HG02943 (cell line): Measurements from ENCODE around the gene FAM20A.
"Not testable (repeated sequence)": the region's sequence is repeated elsewhere in the genome, so short reads cannot be mapped to it uniquely, and the experiment has no call there.

Experiments used
- ATAC-seq: cut with Tn5 transposase; IDR thresholded peaks from one replicate; pipeline ENCODE4 v1.9.1; 2021; ENCODE audit warnings: mild to moderate bottlenecking, low read depth, moderate library complexity; ENCODE audit not compliant: unreplicated experiment

Gene FAM20A

DNA sequence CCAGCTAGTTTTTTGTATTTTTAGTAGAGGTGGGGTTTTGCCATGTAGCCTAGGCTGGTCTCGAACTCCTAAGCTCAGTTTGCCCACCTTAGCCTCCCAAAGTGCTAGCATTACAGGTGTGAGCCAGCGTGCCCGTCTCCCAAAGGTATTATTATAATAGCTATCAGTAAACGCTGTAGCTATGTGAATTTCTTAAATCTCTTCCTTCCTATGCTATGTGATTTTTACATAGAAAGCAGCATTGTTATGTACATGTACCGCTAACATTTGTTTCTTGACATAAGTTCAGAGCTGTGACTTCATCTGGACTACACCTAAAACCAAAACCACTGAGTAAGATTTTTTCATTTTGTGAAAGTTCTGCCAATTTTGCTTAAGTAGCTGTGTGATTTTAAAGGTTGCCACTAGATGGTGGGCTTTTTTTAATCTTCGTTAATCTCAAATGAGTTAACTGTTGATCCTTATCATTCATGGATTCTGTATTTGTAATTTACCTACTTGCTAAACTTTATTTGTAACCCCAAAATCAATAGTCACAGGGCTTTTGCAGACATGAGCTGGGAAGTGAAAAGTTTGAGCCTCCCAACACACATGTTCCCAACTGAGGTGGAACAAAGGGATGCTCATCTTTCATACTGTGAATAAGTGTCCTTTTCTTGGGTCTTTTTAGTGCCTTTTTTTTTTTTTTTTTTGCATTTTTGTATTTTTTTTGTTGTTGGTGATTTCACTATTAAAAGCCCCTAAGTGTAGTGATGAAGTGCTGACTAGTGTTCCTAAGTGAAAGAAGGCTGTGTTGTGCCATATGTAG, 67.1 kb downstream of the FAM20A start:
- no peak for ATAC-seq

DNA sequence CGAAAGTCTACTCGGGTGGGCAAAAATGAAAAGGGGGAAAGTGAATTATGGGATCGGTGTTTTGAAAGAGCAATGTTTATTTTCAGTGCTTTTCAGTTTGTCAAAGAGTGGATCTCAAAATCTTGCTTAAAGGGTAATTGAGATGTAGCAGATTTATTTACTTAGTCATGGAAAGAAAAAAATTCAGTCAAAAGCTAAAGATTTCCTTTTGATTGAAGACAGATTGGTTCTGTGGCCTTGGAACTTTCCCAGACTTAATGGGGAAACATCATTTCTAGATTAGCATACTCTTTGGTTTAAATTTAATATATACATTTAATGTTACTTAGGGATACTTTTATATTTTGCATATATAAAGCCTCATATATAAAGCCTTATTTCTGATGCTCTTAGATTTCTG, 68.3 kb downstream of the FAM20A start:
- ATAC-seq: no peak

DNA sequence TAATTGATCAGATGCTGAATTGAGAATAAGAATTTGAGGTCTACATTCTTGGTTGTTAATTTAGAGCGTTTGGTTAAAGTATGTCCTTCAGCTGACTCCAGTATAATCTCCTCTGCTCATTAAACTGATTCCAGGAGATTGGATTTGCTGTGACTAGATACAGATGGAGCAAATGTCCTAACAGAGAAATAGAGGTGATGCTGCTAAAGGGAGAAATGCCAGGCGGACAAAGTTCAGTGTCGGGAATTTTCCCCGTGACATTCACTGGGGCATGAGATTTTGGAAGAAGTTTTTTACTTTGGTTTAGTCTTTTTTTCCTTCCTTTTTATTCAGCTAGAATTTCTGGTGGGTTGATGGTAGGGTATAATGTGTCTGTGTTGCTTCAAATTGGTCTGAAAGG, 69.9 kb downstream of the FAM20A start:
- ATAC-seq: no peak

DNA sequence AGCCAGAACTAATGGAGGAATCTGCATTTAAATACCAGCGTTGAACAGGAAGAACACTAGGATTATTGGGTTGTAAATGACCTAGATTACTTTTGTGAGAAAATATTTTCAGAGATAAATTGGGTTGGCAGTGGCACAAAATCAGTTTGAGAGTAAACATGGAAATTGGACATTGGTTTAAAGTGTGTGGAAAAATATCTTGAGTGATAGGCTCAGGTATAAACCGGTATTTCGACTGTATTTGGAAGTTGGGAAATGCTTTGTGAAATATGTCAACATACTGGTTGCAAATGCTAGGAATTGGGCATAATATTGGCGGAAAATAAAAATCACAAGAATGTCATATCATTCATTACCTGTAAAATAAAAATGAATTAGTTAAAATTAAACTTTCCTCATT, 73.9 kb downstream of the FAM20A start:
- no peak for ATAC-seq

DNA sequence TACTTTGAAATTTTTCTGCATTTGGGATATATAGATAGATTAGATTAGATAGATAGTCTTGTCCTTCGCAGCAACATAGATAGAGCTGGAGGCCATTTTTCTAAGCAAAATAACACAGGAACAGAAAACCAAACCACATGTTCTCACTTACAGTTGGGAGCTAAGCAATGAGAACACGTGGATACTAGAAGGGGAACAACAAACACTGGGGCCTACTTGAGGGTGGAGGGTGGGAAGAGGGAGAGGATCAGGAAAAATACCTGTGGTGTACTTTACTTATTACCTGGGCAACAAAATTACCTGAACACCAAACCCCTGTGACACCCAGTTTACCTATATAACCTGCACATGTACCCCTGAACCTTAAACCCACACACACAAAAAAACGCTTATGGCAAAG, 74.6 kb downstream of the FAM20A start:
- ATAC-seq: no peak

DNA sequence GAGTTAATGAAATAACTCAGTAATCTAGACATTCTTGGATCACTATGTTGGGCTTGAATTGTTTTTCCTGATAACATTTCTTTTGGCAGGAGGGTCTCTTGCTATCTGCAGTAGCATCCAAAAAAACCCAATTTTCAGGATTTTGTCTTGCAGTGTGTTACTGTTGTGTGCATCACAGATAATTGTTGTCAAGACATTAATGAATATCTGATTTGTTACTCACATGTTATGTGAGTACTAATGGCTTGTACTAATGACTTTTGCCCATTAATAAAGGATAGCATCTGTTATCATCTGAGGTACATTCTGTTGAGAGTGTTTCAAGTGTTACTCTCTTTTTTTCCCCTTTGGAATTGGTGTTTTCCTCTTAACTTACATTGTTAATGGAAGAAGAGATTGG, 78.9 kb downstream of the FAM20A start:
- ATAC-seq: no peak

DNA sequence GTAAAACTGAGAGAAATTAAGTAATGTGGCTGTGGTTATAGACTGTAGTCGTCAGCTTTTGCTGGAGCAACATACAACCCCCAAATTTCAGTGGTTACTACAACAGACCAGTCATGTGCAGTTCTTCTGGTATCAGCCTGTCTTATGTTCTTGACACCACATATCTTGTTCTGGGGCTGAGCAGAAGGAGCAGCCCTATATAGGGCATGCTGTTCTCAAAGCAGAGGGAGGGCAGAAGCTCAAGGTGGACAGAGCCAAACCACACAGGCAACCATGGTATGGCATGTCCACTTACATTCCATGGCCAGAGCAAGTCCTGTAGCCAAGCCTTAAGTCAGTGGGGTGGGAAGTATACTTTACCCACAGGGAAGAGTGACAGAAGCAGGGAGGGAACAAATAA, 81.3 kb downstream of the FAM20A start:
- no peak for ATAC-seq

DNA sequence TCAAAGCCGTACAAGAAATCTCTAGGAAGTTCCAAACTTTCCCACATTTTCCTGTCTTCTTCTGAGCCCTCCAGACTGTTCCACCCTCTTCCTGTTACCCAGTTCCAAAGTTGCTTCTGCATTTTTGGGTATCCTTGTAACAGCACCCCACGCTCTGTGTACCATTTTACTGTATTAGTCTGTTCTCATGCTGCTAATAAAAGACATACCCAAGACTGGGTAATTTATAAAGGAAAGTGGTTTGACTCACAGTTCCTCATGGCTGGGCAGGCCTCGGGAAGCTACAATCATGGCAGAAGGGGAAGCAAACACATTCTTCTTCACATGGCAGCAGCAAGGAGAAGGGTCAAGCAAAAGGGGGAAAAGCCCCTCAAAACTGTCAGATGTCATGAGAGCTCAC, 82.1 kb downstream of the FAM20A start:
- not testable (repeated sequence) for ATAC-seq

DNA sequence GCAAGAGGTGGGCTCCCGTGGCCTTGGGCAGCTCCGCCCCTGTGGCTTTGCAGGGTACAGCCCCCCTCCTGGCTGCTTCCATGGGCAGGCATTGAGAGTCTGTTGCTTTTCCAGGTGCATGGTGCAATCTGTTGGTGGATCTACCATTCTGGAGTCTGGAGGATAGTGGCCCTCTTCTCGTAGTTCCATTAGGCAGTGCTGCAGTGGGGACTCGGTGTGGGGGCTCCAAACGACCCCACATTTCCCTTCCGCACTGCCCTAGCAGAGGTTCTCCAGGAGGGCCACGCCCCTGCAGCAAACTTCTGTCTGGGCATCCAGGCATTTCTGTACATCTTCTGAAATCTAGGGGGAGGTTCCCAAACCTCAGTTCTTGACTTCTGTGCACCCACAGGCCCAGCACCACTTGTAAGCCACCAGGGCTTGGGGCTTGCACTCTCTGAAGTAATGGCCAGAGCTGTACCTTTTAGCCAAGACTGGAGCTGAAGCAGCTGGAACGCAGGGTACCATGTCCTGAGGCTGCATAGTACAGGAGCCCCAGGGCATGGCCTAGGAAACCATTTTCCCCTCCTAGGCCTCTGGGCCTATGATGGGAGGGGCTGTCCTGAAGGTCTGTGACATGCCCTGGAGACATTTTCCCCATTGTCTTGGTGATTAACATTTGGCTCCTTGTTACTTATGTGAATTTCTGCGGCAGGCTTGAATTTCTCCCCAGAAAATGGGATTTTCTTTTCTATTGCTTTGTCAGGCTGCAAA, 82.9 kb downstream of the FAM20A start:
- ATAC-seq: no peak

DNA sequence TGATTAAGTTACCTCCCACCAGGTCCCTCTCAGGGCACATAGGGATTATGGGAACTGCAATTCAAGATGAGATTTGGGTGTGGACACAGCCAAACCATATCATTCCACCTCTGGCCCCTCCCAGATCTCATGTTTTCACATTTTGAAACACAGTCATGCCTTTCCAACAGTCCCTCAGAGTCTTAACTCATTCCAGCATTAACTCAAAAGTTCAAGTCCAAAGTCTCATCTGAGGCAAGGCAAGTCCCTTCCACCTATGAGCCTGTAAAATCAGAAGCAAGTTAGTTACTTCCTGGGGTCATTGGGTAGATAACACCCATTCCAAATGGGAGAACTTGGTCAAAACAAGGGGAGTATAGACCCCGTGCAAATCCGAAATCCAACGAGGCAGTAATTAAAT, 83.6 kb downstream of the FAM20A start:
- ATAC-seq: not testable (repeated sequence)

DNA sequence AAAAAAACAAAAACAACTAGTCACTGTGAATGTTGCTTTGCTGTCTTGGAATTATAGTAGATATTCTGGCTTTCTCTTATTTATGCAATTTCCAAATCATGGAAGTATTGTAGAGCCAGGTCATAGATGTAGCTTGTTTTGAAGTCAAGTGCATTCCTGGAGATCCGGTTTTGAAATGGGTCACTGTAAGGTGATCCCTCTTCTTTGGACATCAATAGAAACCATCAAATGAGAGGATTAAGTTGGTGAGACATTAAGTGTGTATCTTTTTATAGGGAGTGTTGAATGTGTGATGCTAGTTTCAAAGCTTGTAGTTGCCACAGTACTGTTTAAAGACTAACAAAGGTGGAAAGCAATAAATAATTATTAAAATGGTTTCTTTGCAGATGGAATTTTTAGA, 84.4 kb downstream of the FAM20A start:
- ATAC-seq: no peak

DNA sequence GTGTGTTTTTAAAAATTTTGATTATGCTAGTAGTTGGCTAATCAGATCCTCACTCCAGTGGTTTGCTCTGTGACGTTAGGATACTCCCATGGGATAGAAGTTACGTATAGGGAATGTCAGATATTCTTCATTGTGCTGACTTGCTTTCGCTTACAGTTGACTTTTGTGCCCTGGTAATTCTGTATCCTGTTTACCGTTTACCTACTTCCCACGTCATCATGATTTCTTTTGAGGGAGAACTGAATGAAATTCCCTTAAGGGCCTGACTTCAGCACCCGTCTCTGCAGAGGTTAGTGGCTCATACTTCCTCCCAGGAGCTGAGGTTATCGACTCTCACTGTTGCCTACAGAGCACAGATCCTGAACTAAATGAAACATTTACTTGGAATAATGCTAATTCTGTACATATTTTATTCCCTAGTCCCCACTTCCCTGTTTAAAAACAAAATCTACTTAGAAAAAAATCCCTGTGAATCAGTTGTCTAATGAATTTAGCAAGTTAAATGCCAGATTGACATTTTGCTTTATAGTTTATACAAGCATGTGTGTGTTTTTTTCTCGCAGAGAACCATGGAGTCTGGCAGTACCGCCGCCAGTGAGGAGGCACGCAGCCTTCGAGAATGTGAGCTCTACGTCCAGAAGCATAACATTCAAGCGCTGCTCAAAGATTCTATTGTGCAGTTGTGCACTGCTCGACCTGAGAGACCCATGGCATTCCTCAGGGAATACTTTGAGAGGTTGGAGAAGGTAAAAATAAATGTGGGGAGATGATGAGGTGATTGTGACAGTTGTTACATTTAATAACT, 86.1 kb downstream of the FAM20A start:
- ATAC-seq: no peak

DNA sequence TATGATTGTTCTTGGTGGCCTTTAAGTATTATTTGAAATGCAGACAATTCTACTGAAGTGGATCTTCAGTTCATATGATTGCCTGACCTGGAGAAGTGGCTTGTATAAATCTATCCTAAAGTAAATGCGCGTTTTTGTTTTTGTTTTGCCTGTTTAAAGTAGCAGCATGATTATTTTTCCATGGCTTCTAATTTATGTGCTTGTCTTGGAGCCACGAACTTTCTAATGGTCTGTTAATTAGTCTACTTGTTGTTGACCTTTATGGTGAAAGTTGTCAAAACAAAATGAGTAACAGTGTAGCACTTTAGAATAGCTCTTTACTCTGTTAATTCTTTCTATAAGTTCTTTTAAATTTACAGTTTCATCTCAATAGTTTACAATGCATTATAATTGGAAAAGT, 87.2 kb downstream of the FAM20A start:
- ATAC-seq: no peak

DNA sequence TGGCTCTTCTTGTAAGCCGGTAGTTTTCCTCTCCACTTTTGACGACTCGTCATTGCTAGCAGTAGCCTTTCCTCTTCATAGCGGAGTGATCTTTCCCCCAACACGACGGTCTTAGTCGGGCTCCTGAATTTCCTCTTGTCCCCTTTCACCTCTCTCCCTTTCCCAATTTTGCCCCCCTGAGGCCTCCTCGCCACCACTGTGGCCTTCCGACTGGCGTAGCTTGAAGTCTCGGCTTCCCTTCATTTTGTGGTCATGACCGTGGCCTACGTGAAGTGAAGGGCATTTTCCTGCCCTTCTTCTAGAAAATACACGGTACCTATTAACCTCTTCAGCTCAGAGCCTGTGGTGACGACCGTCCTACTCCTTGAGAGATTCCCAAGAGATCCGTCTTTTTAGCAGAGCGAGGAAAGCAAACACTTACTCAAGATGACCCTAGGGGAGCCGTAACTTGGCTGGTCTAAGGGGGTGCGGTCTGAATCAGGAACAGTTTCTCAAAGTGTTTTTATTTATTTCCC, 88.2 kb downstream of the FAM20A start:
- ATAC-seq: no peak

DNA sequence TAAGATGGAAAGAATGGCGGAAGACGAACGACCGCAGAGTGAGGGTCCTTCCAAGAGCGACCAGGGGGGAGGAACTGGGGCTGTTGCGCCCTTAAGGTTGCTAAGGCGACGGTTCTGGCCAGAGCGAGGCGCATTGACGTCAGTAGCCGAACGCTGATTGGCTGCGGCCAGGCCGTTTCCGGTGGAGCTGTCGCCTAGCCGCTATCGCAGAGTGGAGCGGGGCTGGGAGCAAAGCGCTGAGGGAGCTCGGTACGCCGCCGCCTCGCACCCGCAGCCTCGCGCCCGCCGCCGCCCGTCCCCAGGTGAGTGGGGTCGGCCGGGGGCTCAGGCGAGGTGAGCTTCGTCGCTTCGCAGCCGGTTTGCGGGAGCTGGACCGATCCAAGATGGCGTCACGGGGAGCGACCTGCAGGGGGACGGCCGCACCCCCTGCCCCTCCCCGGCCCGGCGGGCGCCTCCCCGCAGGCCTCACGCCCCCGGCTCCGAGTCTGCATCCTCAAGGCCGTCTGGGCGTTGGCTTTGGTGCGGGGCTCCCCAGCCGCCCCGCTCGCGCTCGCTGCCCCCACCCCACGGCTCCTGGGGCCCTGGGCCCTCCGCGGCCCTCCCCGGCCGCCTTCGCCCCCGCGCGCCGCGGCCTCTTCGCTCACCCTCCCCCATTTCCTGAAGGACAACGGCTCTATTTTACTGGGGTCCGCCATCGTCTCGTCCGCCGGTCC, 88.8 kb downstream of the FAM20A start, which contains the start of gene PRKAR1A:
PRKAR1A (plus strand) TSS at position 184 of the 713 bp plus-strand sequence. CDS start 2,970 bp downstream, outside the sequence.
- peak; percentile 93 for ATAC-seq

DNA sequence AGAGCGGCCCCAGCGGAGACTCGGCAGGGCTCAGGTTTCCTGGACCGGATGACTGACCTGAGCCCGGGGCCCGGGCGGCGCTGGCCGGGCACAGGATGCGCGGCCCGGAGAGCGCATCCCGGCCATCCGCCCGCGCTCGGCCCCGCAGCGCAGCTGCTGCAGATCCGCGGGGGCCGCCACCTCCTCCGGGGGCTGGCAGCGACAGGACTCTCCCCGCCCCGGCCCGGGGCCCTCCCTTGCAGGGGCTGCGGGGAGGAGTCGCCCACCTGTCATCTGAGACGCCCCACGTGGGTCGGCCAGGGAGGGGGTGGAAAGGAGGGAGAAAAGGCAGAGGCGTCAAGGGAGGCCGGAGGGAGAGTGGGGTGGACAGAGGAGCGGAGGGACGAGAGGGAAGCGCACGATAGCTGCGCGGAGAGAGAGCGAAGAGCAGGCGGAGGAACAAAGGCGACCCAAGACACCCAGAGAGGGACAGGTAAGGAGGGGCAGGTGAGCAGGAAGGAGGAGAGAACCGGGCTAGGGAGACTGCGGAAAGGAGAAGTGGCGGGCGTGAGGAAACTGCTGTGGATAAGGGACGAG, 89.4 kb downstream of the FAM20A start:
- peak; percentile 43 for ATAC-seq

DNA sequence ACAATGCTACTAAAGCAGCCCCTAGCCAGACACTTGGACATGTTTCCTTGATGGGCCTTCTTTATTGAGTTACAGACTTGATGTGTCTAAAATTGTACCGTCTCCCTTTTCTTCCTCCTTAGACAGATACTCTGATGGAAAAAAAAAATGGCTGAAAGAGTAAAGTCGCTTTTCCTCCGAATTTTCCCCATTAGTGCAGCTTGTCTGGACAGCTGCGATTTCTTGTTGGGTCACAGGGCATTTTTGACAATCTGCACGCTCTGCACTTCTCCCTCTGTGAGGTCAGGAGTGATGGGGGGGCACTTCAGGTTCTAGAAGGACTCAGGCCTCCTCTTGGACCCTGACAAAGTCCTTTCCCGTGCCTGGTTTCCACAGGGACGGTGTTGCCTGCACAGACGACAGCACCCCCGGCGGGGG, 89.9 kb downstream of the FAM20A start:
- no peak for ATAC-seq

DNA sequence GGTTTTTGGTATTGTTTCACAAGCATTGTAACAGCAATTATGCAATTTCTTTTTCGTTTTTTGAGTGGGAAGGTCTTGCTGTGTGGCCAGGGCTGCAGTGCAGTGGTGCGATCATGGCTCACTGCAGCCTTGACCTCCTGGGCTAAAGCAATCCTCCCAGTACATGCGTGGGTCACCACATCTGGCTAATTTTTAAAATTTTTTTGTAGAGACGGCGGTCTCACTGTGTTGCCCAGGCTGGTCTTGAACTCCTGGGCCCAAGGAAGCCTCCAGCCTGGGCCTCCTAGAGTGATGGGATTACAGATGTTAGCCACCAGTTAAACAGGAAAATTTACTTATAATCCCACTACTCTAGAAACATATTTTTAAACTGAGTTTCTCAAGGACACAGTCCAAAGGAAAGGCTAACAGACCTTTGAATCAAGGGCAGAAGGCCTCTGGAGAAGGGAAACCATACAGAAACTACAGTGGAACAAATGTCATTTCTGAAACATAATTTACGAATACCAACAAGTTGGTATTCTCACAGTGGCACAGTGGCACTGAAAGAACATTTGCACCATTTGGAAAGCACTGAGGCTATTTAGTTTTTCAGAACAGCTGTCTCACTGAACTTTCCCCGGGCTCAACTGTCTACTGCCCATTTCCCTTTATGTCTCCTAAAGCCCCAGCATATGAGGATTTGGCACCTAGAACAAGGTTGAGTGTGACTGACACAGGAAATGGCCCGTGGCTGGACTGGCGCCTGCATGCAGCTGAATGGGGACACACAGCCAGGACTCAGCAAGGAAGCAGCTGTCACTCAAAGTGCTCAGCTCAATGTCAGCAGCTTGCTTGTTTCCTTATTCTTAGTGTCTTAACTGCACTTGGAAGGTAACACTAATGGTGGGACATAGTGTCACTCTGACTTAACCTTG, 91.8 kb downstream of the FAM20A start:
- ATAC-seq: no peak

DNA sequence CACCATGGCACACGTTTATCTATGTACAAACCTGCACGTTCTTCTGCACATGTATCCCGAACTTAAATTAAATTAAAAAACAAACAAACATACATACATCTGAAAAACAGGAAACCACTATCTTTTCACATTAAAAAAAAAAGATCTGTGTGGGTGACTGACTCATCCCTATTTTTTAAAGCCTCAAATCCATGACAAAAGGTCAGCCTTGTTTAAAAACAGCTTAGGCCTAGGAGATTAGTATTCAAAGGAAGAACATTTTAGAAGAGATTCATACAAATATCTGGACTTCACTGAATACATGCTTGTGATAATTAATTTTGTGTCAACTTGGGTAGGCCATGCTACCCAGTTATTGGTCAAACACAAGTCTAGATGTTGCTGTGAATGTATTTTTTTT, 93.6 kb downstream of the FAM20A start:
- ATAC-seq: no peak
